Epidermal melanocyte (primary cell): ENCODE results near the gene MT1A.
"Not testable (repeated sequence)": the region's sequence is repeated elsewhere in the genome, so short reads cannot be mapped to it uniquely, and the experiment has no call there.

Source experiments
- DNase-seq: peaks from one replicate; pipeline ENCODE4 v3.0.0; 2011; ENCODE audit warnings: low spot score; ENCODE audit not compliant: insufficient read length

MT1A gene

DNA sequence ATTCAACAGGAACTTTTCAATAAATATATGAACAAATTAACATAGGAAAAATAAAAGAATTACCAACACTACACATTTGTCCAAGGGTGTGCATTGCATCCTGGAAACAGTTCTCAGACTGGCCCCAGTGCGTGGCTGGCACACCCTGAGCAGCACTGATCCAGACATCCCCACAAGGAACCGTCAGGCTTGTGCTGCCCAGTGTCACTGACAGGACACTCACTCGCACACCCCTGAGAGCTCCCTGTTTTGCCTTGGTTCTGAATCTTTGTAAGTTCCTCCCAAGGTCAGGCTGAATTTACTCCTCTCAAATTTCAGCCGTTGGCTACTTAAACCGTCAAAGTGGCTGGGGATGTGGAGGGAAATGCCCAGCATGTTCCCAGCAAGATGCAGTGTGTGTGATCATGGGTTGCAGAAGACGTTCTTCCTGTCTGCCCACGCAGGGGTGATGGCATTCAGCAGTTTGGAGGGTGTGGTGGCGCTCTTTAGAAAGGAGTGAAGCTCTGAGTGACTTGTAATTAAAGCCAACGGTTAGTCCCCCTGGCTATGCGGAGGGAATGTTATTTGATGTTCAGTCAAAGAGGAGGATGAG lies 28.4 kb upstream of the MT1A start:
- DNase-seq: no peak

DNA sequence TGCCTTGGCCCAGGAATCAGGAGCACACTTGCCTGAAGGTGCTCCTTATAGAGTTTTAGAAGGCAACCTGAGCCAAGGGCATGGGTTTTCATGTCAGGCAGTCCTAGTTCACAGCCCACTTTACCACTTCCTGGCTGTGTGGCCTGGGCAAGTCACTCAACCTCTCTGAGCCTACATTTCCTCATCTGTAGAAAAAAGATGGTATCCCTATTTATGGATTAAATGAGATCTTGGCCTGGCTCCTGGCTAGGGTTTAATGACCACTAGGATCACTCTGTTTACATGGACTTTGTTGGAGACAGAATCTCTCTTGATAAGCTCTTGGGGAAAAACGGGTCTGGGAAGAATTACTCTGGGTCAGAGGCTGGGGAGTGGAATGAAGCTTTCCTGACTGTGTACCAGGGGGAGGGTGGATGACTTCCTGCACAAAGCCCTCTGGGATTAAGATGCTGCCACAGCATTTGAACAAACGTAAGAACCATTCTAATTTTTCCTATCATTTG lies 27.8 kb upstream of the MT1A start:
- DNase-seq: no peak

DNA sequence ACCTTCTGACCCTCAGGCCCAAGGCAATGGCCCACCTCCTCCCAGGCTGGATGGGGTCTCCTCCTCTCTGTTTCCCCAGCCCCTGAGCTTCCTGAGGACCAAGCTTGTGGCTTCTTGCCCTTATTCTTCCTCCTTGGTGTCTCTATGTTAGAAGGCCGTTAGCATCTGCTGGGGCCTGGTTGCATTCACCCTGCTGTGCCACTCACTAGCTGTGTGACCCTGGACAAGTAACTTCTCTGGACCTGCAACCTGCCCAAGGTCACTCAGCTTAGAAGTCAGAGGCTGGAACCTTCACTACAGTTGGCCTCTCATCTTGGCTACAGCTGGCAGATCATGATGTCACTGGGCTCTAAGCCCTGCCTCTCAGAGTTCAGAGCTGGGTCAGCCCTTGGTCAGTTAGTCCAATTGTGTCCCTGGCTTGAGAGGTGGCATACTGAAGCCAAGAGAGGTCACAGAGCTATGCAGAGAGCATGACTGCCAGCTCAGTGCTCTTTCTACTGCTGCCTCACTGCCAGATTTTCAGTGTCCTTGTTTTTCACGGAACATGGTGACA lies 27.1 kb upstream of the MT1A start:
- no peak for DNase-seq

DNA sequence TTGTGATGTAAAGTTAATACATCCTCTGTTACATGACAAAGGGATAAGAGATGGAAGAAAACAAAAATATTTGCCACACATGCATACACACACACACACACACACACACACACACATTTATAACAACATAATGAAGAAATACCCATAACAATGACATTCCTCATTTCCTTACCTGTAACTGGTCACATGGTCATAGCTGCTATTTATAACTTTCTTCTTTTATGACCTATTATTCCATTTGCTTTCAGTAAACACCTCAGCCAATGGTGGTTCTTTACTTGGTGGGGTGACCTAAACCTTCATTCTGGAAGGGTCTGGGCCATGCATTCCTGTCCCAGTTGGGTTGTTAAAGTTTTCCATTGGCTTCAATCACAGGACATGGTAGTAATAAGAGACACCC lies 24.8 kb upstream of the MT1A start:
- DNase-seq: no peak

- DNase-seq: no peak
Measured at GRCh38 chr16:56614549-56614991, 23.9 kb upstream of the MT1A start.

GRCh38 chr16:56615353-56615752 lies 23.1 kb upstream of the MT1A start:
- no peak for DNase-seq

GRCh38 chr16:56616608-56617211 lies 21.8 kb upstream of the MT1A start:
- no peak for DNase-seq

- no peak for DNase-seq
Measured at GRCh38 chr16:56617212-56618085, 21.0 kb upstream of the MT1A start.

DNA sequence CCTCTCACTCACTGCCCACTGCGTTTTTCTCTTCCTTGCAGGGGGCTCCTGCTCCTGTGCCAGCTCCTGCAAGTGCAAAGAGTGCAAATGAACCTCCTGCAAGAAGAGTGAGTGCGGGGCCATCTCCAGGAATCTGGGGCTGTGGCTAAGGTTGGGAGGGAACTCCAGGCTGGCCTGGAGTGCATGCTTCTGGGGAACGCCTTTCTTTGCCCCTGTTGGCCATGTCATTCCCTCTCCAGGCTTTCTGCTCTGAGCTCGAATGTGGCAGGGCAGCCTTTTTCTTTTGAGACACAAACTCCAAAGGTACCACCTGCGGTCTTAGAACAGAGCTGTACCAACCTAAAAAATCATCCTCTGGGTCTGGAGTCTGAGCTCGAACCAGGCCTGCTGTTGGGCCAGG lies 20.3 kb upstream of the MT1A start:
- no peak for DNase-seq

GRCh38 chr16:56620339-56620897 lies 18.0 kb upstream of the MT1A start:
- no peak for DNase-seq

DNA sequence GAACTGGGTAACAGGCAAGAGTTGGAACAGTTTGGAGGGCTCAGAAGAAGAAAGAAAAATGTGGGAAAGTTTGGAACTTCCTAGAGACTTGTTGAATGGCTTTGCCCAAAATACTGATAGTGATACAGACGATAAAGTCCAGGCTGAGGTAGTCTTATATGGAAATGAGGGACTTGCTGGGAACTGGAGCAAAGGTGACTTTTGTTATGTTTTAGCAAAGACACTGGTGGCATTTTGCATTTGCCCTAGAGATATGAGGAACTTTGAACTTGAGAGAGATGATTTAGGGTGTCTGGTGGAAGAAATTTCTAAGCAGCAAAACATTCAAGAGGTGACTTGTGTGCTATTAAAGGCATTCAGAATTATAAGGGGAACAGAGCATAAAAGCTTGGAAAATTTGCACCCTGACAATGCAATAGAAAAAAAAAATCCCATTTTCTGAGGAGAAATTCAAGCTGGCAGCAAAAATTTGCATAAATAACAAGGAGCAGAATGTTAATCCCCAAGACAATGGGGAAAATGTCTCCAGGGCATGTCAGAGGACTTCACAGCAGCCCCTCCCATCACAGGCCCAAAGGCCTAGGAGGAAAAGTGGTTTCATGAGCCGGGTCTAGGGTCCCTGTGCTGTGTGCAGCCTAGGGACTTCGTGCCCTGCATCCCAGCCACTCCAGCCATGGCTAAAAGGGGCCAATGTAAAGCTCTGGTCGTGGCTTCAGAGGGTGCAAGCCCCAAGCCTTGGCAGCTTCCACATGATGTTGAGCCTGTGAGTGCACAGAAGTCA lies 16.6 kb upstream of the MT1A start:
- DNase-seq: not testable (repeated sequence)

- DNase-seq: not testable (repeated sequence)
Measured at GRCh38 chr16:56623184-56623583, 15.3 kb upstream of the MT1A start.

DNA sequence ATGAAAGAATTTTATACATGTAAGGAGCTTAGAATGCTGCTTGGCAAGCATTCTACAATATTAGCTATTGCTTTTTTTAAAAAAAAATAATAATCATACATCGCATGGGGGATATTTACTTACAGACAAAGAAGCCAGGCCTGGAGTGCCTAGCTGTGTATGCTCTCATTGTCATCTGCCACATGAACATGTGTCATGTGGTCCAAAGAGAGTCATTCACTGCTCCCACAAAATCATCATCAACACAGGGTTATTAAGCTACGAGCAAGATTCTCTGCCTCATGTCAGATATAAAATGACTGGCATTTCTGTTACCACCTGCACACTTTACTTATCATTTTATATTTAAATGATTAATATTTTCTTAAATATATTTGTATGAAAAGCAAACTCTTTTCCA lies 14.8 kb upstream of the MT1A start:
- no peak for DNase-seq

DNA sequence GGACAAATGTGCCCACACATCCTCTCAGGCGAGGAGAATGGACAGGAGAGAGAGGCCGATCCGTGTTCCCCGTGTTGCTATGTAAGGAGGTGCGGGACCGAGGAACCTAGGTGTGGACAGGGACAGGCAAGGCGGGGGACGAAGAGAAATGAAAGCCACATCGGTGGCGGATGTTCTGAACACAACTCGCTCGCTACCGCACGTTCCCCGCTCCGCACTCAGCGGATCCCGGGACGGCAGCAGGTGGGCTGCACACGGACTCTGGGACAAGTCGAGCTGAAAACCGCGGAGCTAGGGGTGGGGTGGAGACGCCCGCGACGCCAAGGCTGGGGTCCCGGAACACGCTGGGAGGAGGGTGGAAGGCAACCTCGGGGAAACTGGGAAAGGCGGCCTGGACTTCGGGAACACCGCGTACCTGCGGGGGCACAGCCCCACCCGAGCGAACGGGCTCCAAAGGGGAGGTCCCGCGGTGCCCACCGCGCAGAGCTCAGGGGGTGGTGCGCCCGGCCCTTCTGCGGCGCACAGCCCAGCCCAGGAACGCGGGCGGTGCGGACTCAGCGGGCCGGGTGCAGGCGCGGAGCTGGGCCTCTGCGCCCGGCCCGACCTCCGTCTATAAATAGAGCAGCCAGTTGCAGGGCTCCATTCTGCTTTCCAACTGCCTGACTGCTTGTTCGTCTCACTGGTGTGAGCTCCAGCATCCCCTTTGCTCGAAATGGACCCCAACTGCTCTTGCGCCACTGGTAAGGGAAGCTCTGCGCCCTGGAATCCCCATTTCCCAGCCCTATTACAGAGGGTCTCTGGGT lies 13.1 kb upstream of the MT1A start, which contains the start of gene MT1E:
MT1E (plus strand) TSS at position 642 of the 803 bp plus-strand sequence; CDS start at position 713, 71 bp downstream.
- no peak for DNase-seq

- DNase-seq: no peak
Measured at GRCh38 chr16:56625943-56626654, 12.4 kb upstream of the MT1A start.

GRCh38 chr16:56626685-56627084 lies 11.8 kb upstream of the MT1A start:
- DNase-seq: no peak

DNA sequence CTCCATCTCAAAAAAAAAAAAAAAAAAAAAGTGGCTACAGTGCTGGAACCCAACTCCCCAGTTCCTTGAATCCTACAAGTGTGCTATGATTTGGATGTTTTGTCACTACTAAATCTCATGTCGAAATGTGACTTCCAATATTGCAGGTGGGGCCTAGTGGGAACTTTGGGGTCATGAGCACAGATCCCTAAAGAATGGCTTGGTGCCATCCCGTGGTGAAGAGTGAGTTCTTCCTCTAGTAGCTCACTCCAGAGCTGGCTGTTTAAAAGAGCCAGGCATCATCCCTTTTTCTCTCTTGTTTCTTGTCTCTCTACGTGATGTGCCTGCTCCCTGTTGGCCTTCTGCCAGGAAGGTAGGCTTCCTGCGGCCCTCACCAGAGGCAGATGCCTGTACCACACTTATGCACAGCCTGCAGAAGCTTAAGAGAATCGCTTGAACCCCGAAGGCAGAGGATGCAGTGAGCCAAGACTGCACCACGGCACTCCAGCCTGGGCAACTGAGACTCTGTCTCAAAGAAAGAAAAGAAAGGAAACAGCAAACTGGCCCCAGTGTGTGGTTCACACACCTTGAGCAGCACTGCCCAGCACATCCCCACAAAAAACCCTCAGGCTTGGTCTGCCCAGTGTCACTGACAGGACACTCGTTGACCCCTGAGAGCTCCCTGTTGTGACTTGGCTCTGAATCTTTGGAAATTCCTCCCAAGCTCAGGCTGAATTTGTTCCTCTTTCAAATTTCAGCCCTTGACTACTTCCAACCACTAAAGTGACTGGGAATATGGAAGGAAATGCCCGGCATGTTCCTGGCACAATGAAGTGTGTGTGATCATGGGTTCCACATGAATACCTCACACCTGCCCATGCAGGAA lies 9.7 kb upstream of the MT1A start:
- no peak for DNase-seq

DNA sequence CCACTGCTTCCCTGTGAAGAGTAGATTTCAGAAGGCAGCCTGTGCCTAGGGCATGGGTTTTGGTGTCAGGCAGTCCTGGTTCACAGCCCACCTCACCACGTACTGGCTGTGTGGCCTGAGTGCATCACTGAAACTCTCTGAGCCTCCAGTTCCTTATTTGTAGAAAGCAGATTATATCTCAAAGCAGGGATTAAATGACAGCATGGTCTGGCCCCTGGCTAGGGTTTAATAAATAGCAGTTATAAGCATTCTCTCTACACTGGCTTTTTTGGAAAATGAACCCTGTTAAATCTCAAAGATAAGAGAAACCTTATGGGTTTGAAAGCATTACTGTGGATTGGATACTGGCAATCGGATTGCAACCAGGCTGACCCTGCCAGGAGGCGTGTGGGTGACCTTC lies 8.9 kb upstream of the MT1A start:
- no peak for DNase-seq
